SK-MEL-5 (cell line): ENCODE results near the gene ANKRD39. TPM values are rescaled to one million over a fixed set of nuclear protein-coding genes. Genes with fewer than 3 reads are reported as not detected.
"Not testable (repeated sequence)": the region's sequence is repeated elsewhere in the genome, so short reads cannot be mapped to it uniquely, and the experiment has no call there.

ENCODE experiments used
- DNase-seq: peaks from one replicate; pipeline ENCODE4 v3.0.0-alpha.2; 2016; ENCODE audit warnings: low read depth, low spot score
- in situ Hi-C: cut with HindIII; loops from 2 replicates; pipeline ENCODE4 v1.10.0; 2016; ENCODE audit warnings: low sequenced_read_pairs, high pct_unique_total_duplicates, low pct_unique_long_range_greater_than_20kb
- total RNA-seq: library from RNA; depleted of rRNA; stranded (reverse); fragments of >200 nt; shearing (Covaris generic); gene quantifications from 2 replicates; pipeline ENCODE4 v1.2.3, GENCODE V29; 2014

ANKRD39 gene
- total RNA-seq, 1 experiment from 2014 or later = 14.0 TPM

DNA sequence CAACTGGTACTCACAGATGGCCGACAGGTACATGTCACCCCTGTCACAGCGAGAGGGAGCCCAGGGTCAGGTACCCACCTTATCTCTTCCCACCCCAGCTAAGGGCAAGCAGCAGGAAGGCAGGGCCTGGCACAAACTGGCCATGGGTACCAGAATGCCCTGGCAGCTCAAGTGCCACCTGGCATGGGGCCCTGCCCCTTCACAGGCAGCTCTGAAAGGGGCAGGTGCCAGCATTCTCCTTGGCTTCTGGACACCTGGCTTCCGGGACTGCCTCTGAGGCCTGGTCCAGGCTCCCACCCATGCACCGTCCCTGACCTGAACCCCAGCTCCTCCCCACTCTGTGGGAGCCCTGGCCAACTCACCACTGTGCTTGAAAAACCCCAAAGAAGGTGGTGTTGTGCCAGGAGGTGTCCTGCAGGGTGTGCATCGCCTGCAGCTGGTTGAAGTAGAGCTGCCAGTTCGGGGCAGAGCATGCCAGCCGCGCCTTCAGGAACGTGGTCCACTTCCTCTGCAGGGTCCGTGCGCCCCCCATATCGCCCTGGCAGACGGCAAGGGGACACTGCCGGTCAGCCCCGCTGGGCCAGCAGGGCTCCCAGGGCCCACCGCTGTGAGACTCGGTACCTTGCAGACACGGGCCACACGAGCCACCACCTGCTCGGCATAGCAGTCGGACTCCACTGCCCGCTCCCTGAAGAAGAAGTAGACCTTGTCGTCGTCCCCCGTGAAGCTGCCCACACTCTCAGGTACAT is 6.7 kb upstream of the ANKRD39 start:
- in situ Hi-C loops = no loop called here
- no peak for DNase-seq

DNA sequence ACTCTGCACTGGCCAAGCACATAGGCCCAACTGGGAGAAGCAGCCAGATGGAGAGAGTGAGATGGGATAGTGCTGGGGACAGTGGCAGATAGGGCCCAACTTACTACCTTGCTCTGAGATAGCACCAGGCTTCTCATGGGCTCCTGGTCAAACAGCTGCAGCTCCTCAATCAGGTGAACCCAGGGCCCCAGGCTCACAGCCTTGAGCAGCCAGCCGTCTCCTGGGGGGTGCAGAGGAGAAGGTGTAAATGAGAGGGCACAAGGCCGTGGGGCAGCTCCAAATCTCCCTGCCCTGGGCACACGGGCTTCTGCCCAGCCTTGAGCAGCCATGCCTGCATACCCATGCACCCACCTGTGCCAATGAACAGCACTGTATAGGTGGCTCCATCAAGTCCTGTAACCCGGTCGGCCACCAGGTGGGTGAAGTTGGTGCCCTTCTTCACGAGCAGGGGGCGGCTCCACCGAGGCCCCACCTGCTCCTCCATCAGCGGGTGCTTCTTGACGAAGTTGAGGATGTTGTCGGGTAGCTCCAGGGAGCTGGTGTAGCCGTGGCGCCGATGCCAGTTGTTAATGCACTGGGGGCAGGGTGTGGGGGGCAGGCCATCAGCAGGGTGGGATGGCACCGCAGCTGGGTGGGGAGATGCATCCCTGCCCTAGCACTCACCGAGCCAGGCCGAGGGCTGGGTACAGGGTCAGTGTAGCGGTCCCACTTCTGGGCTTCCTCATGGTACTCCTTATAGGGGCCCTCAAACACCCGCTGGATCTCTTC is 5.9 kb upstream of the ANKRD39 start:
- in situ Hi-C loops = no loop called here
- DNase-seq = no peak

DNA sequence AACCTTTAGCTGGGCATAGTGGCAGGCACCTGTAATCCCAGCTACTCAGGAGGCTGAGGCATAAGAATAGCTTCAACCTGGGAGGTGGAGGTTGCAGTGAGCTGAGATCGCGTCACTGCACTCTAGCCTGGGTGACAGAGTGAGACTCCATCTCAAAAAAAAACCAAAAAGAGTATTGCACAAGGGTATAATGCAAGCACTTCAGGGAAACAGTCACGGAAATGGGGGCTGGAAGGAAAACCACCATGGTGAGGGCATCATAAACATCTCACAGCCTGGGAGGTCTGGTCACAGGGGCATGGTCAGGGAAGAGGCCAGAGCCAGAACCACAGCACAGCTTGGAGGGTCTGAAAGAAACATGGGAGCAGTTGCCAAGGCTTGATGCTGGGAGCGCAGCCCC is 5.2 kb upstream of the ANKRD39 start:
- in situ Hi-C loops, DNase-seq: not testable (repeated sequence)

DNA sequence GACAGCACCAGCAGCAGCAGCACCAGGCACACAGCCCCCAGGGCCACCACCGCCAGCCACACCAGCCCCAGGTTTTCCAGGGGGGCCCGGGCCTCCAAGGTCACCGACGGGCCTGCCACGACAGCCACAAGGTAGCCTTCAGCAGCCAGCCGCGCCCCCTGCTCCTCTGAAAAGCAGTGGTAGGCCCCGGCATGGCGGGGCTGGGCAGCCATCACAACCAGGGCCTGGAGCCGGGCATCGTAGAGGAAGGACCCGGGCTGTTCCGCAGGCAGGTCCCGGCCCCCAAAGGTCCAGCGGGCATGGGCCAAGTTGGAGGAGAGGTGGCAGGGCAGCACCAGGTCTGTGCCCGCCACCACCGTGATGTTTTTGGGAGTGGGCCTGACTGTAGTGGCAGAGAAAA is 3.3 kb upstream of the ANKRD39 start:
- no peak for DNase-seq
- in situ Hi-C loops = no loop called here

DNA sequence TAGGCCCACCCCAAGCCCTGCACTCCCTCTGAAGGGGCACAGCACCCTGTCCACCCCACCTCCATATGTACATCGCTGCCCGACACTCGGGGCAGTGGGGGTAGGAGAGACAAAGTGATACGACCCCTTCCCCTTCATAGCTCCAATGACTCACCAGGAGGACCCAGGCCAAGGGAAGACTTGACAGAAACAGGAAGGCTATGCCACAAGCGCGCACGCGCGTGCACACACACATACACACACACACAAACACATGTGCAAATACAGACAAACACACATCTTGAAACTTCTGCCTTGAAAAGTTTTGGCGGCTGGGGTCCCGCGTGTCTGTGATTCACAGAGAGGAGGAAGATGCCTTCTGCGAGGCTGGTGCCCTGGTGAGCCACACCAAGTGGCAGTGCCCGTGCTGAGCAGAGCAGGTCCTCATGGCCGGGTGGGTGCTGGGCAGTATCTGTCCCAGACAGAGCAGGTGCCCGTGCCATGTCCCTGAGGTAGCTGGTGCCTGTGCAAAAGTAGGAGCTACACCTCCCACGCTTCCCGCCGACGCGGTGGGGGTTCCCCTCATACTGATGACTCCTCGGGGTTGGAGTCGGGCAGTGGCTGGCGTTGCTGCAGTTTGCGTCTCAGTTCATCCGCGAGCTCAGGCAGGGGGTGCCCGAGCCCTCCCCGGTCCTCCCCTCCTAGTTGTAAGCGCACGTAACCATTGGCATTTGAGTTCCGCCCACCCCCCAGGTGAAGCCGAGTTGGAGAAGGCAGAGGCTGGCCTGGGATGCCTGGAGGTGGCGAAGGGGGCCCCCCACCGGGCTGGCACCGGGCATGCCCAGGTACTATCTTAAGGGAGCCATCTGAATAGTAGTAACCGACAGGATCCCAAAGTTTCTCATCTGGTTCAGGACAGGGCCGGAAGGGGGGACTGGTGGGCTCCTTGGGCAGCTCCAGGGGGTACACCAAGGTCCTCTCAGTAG is 2.5 kb upstream of the ANKRD39 start:
- no peak for DNase-seq
- in situ Hi-C loops = no loop called here

DNA sequence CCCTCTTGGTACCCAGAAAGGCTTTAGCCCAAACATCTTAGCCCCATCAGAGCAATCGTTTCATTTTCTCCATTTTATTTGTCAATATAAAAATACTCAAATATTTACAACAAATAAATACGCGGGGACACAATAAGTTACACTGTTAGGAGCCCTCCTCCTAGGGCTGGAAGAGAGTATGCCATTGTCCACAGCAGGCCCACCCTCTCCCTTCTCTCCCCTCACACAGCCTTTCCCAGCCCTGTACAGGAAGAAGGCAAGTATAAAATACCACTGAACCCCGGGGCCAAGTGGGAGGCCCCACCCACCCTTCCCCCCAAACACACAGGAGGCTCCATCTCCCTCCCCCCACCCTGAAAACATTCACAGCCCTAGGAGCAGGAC is 1.9 kb upstream of the ANKRD39 start:
- in situ Hi-C loops = no loop called here
- no peak for DNase-seq

DNA sequence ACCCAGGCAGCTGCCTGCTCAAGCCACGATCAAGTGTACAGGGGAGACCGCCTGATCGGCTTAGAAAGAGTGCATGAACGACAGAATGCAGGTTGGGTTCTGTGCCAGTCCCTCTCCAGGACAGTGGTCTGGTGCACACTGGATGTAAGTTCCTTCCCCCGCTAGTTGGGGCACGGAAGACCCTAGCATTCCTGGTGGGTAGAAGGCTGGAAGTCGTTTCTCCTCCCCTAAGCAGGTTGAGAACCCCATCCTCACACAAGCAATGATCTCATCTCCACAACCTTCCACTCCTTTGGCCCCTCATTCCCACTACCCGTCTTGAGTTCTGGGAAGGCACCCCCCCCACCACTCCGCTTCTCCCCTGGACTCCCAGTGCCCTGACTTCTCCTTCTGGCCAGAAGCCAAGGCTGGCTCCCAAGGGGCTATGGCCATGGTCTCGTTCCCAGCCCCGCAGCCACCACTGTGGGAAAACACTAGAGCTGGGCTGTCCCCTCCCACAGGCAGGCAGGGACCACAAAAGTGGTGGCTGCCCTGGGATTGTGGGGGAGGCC is 1.4 kb upstream of the ANKRD39 start:
- in situ Hi-C loops = no loop called here
- no peak for DNase-seq

DNA sequence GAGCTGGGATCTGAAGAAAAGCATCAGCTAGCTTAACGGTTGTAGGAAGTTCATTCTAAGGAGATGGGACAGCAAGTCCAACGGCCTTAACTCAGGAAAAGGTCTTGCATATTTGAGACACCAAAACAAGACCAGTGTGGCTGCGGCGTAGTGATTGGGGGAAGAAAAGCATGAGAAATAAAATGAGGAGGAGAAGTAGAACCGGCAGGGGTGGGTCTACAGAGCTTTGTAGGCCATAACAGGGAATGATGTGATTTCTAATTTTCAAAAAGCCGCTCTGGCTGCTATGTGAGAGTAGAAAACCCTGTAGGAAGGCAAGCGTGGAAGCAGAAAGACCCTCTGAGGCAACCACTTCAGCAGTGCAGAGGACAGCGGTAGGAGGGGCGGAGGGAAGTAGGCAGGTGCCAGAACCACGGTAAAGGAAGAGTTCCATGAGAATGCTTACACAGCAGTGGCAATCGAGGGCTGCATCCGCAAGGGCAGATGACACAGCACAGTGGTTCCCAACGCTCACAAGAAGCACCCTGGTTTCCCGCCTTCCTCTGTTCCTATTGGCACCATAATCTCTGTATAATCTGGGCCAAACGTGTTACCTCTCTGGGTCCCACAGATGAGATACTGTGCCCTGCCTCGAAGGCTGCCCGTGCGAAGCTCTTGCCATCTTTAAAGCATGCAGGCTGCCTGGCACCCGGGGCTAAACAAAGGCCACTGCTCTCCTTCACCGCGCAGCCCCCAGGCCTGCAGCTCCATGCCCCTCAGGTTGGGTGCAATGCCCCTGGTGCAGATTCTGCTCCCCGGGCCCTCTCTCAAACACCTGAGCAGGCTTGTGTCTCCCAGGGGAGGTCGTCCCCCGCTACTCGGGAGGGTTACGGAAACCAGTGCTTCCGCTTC is 795 bp downstream of the ANKRD39 start:
- in situ Hi-C loops = no loop called here
- no peak for DNase-seq

DNA sequence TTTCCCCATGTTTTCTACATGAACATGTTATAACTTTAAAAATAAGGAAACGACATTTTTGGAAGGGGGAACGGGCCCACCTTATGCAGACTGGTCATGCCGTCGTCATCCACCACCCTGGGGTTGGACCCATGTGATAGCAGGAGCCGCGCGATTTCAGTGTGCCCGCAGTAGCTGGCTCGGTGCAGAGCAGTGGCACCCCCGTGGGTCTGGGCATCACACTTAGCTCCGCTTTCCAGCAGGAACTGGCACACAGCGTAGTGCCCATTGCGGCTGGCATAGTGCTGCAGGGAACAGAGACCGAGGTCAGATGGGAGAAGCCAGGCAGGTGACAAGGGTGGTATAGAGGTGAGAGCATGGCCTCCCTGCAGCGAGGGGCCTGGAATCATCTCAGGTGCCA is 4.5 kb downstream of the ANKRD39 start:
- in situ Hi-C loops = no loop called here

DNA sequence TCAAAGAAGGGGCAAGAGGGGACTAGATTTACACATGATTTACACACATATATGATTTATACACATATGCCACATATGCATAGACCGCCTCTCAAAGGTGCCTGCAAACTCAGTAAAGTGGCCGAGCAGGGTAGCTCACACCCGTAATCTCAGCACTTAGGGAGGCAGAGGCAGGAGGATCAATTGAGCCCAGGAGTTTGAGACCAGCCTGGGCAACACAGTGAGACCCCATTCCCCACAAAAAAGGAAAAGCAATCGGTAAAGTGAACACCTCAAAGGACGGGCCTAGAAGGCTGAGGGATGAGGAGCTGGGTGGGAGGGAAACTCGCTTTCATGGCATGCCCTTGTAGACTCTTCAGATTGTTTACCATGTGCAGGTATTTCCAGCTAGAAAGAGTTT is 5.1 kb downstream of the ANKRD39 start:
- in situ Hi-C loops = no loop called here
- DNase-seq = no peak

More for the DNA sequence above, 4.5 kb downstream of the ANKRD39 start:
- DNase-seq = no peak

DNA sequence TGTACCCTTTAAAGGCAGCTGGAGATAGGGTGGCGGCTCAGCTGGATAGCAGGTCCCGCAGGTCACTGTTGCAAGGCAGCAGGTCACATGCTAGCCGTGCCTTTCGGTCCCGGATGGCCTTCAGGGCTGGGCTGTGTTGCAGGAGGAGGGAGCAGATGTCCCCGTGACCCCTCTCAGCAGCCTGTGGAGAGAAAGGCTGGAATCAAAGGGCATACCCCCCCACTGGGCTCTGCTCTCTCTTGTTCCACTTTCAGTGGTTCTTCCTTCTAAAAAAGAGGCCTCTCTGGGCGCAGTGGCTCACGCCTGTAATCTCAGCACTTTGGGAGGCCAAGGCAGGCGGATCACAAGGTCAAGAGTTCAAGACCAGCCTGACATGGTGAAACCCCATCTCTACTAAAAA is 9.6 kb downstream of the ANKRD39 start:
- in situ Hi-C loops = no loop called here
- no peak for DNase-seq

DNA sequence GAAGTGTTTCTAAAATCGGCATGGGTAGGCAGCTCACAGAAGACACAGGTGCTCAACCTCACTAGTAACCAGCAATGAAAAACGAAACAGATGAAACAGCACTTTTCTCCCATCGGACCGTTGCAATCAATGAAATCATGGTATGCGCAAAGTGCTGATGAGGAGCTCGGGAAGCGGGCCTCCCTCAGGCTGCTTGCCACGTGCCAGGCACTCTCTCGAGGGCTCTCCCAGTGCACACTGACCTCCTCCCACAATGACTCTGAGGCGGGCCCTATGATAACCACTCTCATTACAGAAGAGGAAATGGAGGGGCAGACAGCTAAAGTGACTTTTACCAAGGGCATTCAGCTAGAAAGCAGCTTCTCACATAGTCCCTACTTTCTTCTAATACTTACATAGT is 10.2 kb downstream of the ANKRD39 start:
- in situ Hi-C loops = no loop called here
- no peak for DNase-seq

DNA sequence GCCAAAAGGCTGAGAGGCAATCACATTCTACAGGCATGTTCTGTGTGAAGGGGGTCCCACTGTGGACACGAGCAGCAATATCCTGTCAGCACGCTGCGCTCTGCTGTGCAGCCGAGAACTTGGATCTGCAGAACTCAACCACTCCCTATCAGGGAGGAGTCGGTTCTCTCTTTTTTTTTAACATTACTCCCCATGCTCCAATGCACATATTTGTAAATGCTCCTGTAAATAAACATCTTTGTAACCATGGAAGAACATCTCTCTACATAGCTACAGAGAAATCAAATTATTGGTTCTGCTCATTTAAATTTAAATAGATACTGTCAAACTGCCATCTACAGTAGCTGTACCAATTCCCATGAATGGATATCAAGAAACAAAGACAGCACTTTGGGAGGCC is 11.0 kb downstream of the ANKRD39 start:
- in situ Hi-C loops = no loop called here
- no peak for DNase-seq

DNA sequence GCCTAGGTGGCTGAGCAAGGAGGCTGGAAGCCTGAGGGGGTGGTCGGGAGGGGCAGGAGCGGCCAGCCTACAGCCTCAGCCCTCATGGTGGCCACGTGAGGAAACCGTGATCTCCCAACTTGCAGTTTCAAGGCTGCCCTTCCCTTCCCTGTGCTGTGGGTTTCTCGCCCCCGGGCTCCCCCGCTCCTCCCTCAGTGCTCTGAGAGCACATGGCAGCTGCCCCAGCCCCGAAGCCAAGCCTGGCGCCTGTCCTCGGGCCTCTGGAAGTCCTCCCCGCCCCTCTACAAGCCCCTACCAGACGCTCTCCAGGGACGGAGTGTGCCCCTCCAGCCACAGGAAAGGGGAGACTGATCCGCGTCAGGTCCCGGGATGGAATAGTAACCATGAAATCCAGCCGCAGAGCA is 13.4 kb downstream of the ANKRD39 start:
- no peak for DNase-seq
- in situ Hi-C loops = no loop called here

DNA sequence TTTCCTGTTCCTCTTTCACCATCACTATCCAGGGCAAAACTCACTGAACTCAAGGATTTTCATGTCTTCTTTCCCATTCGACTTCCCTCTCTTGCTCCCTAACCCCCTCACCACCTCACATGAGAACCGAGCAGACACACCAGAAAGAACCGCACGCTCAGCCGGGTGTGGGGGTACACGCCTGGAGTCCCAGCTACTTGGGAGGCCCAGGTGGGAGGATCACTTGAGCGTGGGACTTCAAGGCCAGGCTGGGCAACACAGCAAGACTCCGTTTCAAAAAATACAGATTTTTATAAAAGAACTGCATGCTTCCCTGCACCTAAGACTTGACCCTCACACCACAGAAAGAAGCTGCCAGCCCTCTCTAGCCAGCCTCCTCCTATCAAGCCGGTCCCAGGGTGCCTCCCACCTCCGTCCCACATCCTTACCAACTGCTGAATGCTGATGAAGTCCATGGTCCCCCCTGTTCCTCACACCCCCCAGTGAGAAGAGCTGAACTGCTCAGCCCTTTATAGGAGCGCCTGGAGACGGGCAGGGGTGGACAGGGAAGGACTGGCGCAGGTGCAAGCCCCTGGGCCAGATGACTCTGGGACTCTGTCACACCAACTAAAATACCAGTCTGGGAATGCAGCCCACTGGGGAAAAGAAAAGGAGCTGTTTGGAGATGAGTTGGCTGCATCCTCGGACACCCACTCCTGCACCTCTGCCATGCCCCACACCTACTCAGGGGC is 14.1 kb downstream of the ANKRD39 start, which contains the start of gene ANKRD23:
ANKRD23 (minus strand) TSS at position 484 of the 731 bp plus-strand sequence; CDS start at position 455, 29 bp downstream.
- in situ Hi-C loops = no loop called here
- no peak for DNase-seq

DNA sequence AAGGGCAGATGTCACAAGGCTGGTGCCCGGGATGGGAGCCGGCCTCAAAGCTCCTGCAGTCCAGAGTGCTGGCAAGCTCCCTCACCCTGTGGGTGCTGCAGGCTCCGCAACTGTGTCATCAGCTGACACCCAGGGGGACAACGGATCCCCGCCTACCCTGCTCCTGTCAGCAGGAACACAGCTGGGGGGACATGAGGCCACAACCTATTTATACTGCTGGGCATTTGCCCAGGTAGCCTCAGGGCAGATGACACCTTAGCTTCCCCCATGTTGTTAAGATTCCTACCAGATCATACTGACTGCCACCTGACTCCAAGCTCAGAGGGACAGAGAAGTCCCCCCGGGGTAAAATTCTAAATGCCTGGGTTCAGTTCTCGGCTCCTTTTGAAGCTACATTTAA is 15.2 kb downstream of the ANKRD39 start:
- in situ Hi-C loops = no loop called here
- no peak for DNase-seq
